H9 (cell line): ENCODE results near the gene MYH7. TPM values are rescaled to one million over a fixed set of nuclear protein-coding genes. Genes with fewer than 3 reads are reported as not detected.

ENCODE experiments used
- DNase-seq: peaks from one replicate; pipeline ENCODE4 v3.0.0-alpha.2; 2017
- H2AFZ ChIP-seq: one replicate; pipeline ENCODE4 v1.6.1; 2013; ENCODE audit warnings: mild to moderate bottlenecking, low read length, control low read depth, moderate library complexity
- H2AK5ac ChIP-seq: 2 replicates; pipeline ENCODE4 v1.6.1; 2013; ENCODE audit warnings: low read length, control low read depth, mixed read lengths; ENCODE audit not compliant: insufficient read length
- H2BK120ac ChIP-seq: one replicate; pipeline ENCODE4 v1.6.1; 2013; ENCODE audit warnings: low read depth, mild to moderate bottlenecking, low read length, control low read depth, inconsistent platforms; ENCODE audit not compliant: poor library complexity, severe bottlenecking
- H2BK12ac ChIP-seq: 2 replicates; pipeline ENCODE4 v1.6.1; 2013; ENCODE audit warnings: low read length, control low read depth, mixed read lengths, low read depth; ENCODE audit not compliant: insufficient read length
- H2BK15ac ChIP-seq: 2 replicates; pipeline ENCODE4 v1.6.1; 2013; ENCODE audit warnings: low read depth, low read length, control low read depth
- H2BK20ac ChIP-seq: one replicate; pipeline ENCODE4 v1.6.1; 2013; ENCODE audit warnings: low read depth, mild to moderate bottlenecking, low read length, control low read depth, inconsistent platforms; ENCODE audit not compliant: poor library complexity, severe bottlenecking
- H2BK5ac ChIP-seq: 2 replicates; pipeline ENCODE4 v1.6.1; 2013; ENCODE audit warnings: low read length, control low read depth, mixed read lengths; ENCODE audit not compliant: insufficient read length
- H3K14ac ChIP-seq: 2 replicates; pipeline ENCODE4 v1.6.1; 2013; ENCODE audit warnings: low read length, control low read depth; ENCODE audit not compliant: insufficient read depth
- H3K18ac ChIP-seq: 2 replicates; pipeline ENCODE4 v1.6.1; 2013; ENCODE audit warnings: low read depth, mild to moderate bottlenecking, mixed read lengths, low read length, control low read depth; ENCODE audit not compliant: insufficient read length
- H3K23ac ChIP-seq: 2 replicates; pipeline ENCODE4 v1.6.1; 2013; ENCODE audit warnings: low read length, control low read depth, mixed read lengths, low read depth; ENCODE audit not compliant: insufficient read length
- H3K23me2 ChIP-seq: 2 replicates; pipeline ENCODE4 v1.6.1; 2013; ENCODE audit warnings: low read depth, mild to moderate bottlenecking, mixed read lengths, low read length, control low read depth; ENCODE audit not compliant: insufficient read length, poor library complexity, severe bottlenecking
- H3K27ac ChIP-seq: 2 replicates; pipeline ENCODE4 v1.5.1; 2013; ENCODE audit warnings: low read length, control low read depth, mixed read lengths, low read depth; ENCODE audit not compliant: insufficient read length
- H3K27me3 ChIP-seq: 2 replicates; pipeline ENCODE4 v1.6.1; 2013; ENCODE audit warnings: low read length, control low read depth, inconsistent platforms; ENCODE audit not compliant: insufficient read depth
- H3K4ac ChIP-seq: 2 replicates; pipeline ENCODE4 v1.6.1; 2013; ENCODE audit warnings: low read depth, mild to moderate bottlenecking, control low read depth, inconsistent platforms, low read length, moderate library complexity
- H3K4me1 ChIP-seq: 2 replicates; pipeline ENCODE4 v1.6.1; 2013; ENCODE audit warnings: low read length, control low read depth, inconsistent platforms; ENCODE audit not compliant: insufficient read depth
- H3K4me2 ChIP-seq: 2 replicates; pipeline ENCODE4 v1.6.1; 2013; ENCODE audit warnings: low read length, control low read depth, mixed read lengths; ENCODE audit not compliant: insufficient read length, insufficient read depth
- H3K56ac ChIP-seq: 2 replicates; pipeline ENCODE4 v1.6.1; 2013; ENCODE audit warnings: low read depth, mild to moderate bottlenecking, mixed read lengths, low read length, control low read depth; ENCODE audit not compliant: insufficient read length
- H3K79me1 ChIP-seq: 2 replicates; pipeline ENCODE4 v1.6.1; 2013; ENCODE audit warnings: low read depth, mild to moderate bottlenecking, moderate library complexity, low read length, control low read depth, inconsistent platforms; ENCODE audit not compliant: insufficient read depth, poor library complexity, severe bottlenecking
- H3K79me2 ChIP-seq: 2 replicates; pipeline ENCODE4 v1.6.1; 2013; ENCODE audit warnings: low read length, control low read depth, inconsistent platforms; ENCODE audit not compliant: insufficient read depth
- H3K9ac ChIP-seq: 2 replicates; pipeline ENCODE4 v1.6.1; 2013; ENCODE audit warnings: low read length, control low read depth, mixed read lengths; ENCODE audit not compliant: insufficient read length; ENCODE audit errors: extremely low read depth
- H3K9me3 ChIP-seq: one replicate; pipeline ENCODE4 v1.6.1; 2013; ENCODE audit warnings: low read depth, low read length, inconsistent platforms; ENCODE audit not compliant: control insufficient read depth
- H3T11ph ChIP-seq: one replicate; pipeline ENCODE4 v1.6.1; 2013; ENCODE audit warnings: mild to moderate bottlenecking, low read length, control low read depth, inconsistent platforms
- H4K20me1 ChIP-seq: one replicate; pipeline ENCODE4 v1.6.1; 2013; ENCODE audit not compliant: control insufficient read depth, insufficient read length, insufficient read depth
- H4K5ac ChIP-seq: 2 replicates; pipeline ENCODE4 v1.6.1; 2013; ENCODE audit warnings: low read depth, mild to moderate bottlenecking, mixed read lengths, low read length, control low read depth; ENCODE audit not compliant: insufficient read length
- H4K8ac ChIP-seq: replicated peaks from 2 replicates; pipeline ENCODE4 v1.6.1; 2013; ENCODE audit warnings: low read length, control low read depth, mixed read lengths, low read depth; ENCODE audit not compliant: insufficient read length
- H4K91ac ChIP-seq: 2 replicates; pipeline ENCODE4 v1.6.1; 2013; ENCODE audit warnings: low read depth, mild to moderate bottlenecking, moderate library complexity, mixed read lengths, low read length, control low read depth; ENCODE audit not compliant: insufficient read length
- H3K27ac Mint-ChIP-seq, 3 experiments: 2 replicates in 2 of 3; 3 replicates in 1 of 3; pipeline ENCODE4 v1.8.0; 2020 to 2021; ENCODE audit warnings: mixed read lengths in 3 of 3, mild to moderate bottlenecking in 1 of 3, moderate library complexity in 1 of 3
- H3K27me3 Mint-ChIP-seq: 2 replicates; pipeline ENCODE4 v1.8.0; 2021; ENCODE audit warnings: low read depth, mild to moderate bottlenecking, moderate library complexity, mixed read lengths
- H3K36me3 Mint-ChIP-seq, 3 experiments: 2 replicates in 2 of 3; 3 replicates in 1 of 3; pipeline ENCODE4 v1.8.0; 2020 to 2021; ENCODE audit warnings: low read depth in 3 of 3, mixed read lengths in 3 of 3; ENCODE audit not compliant: insufficient read depth in 1 of 3
- H3K4me1 Mint-ChIP-seq, 2 experiments: 2 replicates each; pipeline ENCODE4 v1.8.0; 2020; ENCODE audit warnings: mixed read lengths in 2 of 2
- H3K4me3 Mint-ChIP-seq, 2 experiments: 2 replicates in 1 of 2; 3 replicates in 1 of 2; pipeline ENCODE4 v1.8.0; 2020 to 2021; ENCODE audit warnings: mild to moderate bottlenecking in 2 of 2, mixed read lengths in 2 of 2, moderate library complexity in 1 of 2
- H3K9me3 Mint-ChIP-seq, 2 experiments: 2 replicates in 1 of 2; 3 replicates in 1 of 2; pipeline ENCODE4 v1.8.0; 2020; ENCODE audit warnings: mild to moderate bottlenecking in 2 of 2, mixed read lengths in 2 of 2, moderate library complexity in 1 of 2
- WGBS: extraction: QIAGEN DNeasy Blood & Tissue Kit; methylation state at CpG from one replicate; pipeline ENCODE4 v1.1.7; 2013; ENCODE audit warnings: missing lambda C conversion rate, low lambda C conversion rate, mixed read lengths; ENCODE audit not compliant: insufficient read length; ENCODE audit errors: extremely low coverage; 5-methylcytosine and 5-hydroxymethylcytosine counted together
- total RNA-seq: library from RNA; stranded (reverse); gene quantifications from 2 replicates; pipeline ENCODE4 v1.2.1, GENCODE V29; 2021
- TF ChIP-seq, protein P1 (sequence below): fragments of 200-600 bp; sonication (generic); conservative IDR thresholded peaks from 3 replicates; pipeline ENCODE4 v1.8.0; 2021; ENCODE audit warnings: antibody characterized with exemption, mild to moderate bottlenecking

MYH7 gene
- total RNA-seq, 1 experiment from 2014 or later: not detected

DNA sequence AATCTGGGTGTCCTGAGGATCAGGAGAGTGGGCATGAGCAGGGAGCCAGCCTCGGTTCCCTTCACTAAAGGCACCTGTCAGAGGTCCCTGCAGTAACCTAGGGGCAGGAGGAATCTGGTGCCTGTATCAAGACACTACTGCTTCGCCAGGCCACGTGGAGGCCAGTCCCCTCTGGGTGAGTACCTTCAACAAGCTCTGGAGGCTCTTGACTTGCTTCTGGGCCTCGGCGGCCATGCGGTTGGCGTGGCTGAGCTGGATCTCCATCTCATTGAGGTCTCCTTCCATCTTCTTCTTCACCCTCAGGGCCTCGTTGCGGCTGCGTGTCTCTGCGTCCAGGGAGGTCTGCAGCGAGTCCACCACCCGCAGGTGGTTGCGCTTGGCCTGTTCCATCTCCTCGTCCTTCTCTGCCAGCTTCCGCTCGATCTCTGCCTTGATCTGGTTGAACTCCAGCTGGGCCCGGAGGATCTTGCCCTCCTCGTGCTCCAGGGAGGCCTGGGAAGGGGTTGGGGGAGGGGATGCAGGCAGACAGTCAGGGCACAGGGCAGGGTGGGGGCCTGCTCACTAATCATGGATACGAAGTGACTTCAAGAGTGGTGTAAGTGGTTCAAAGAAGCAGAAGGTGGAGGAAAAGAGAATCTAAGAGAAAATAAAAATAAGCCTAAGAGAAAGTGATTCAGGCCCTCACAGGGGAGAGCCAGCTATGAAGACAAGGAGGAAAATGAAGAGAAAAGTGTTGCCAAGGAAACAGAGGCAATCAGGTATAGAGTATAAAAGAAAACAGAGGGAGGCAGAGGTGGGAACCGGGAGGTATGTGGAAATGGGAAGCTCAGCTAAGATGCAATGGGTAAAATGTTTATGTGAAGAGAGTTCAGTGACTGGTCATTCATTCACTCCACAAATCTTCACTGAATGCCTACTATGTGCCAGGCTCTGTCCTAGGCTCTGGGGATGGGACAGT is 19.4 kb downstream of the MYH7 start:
- Mint-ChIP-seq H3K27me3 (peaks cover 39% of the 10 kb centered on the region), H3K9me3 (peaks cover 0 to 3% of the 10 kb centered on the region in 2 experiments; a peak in 3 of 5 replicates), H3K36me3 (no peaks in the 10 kb centered on the region), H3K4me3 (no peak overlapping the region), H3K27ac (no peak overlapping the region), H3K4me1 (peaks cover 0 to 5% of the 10 kb centered on the region in 2 experiments; a peak in 3 of 4 replicates)
- TF ChIP-seq, protein P1, sequence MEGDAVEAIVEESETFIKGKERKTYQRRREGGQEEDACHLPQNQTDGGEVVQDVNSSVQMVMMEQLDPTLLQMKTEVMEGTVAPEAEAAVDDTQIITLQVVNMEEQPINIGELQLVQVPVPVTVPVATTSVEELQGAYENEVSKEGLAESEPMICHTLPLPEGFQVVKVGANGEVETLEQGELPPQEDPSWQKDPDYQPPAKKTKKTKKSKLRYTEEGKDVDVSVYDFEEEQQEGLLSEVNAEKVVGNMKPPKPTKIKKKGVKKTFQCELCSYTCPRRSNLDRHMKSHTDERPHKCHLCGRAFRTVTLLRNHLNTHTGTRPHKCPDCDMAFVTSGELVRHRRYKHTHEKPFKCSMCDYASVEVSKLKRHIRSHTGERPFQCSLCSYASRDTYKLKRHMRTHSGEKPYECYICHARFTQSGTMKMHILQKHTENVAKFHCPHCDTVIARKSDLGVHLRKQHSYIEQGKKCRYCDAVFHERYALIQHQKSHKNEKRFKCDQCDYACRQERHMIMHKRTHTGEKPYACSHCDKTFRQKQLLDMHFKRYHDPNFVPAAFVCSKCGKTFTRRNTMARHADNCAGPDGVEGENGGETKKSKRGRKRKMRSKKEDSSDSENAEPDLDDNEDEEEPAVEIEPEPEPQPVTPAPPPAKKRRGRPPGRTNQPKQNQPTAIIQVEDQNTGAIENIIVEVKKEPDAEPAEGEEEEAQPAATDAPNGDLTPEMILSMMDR: no peak
- no peak overlapping the region for H2BK20ac ChIP-seq
- H3K4me2 ChIP-seq: no peak overlapping the region
- no peak overlapping the region for H3K9ac ChIP-seq
- H3K27me3 ChIP-seq: no peaks in the 10 kb centered on the region
- H4K8ac ChIP-seq: no peak overlapping the region
- no peak overlapping the region for H2AFZ ChIP-seq
- no peaks in the 10 kb centered on the region for H3K79me2 ChIP-seq
- no peak overlapping the region for H3K4ac ChIP-seq
- H3K9me3 ChIP-seq: no peaks in the 10 kb centered on the region
- H3K79me1 ChIP-seq: no peaks in the 10 kb centered on the region
- no peaks in the 10 kb centered on the region for H3K23me2 ChIP-seq
- no peak overlapping the region for H2AK5ac ChIP-seq
- no peak overlapping the region for H3K18ac ChIP-seq
- no peak overlapping the region for H2BK5ac ChIP-seq
- no peak overlapping the region for H3K23ac ChIP-seq
- no peaks in the 10 kb centered on the region for H3K4me1 ChIP-seq
- H4K5ac ChIP-seq: no peak overlapping the region
- H3K27ac ChIP-seq: no peak overlapping the region
- WGBS: no CpG with 5 or more reads among the region's 21 CpGs
- H4K91ac ChIP-seq: no peak overlapping the region
- H3T11ph ChIP-seq: no peak overlapping the region
- no peak overlapping the region for H3K14ac ChIP-seq
- no peak overlapping the region for H2BK120ac ChIP-seq
- no peak overlapping the region for H3K56ac ChIP-seq
- no peak for DNase-seq
- H2BK12ac ChIP-seq: no peak overlapping the region
- H4K20me1 ChIP-seq: no peaks in the 10 kb centered on the region
- H2BK15ac ChIP-seq: no peak overlapping the region
